H1 (cell line): Measurements from ENCODE around the gene CHCHD3. TPM values are rescaled to one million over a fixed set of nuclear protein-coding genes. Genes with fewer than 3 reads are reported as not detected.

Experiments
- CTCF ChIA-PET: fragments of 300-600 bp; sonication (Branson Sonifier 250); formaldehyde crosslinking; loops from one replicate; lab custom pipeline; 2021; ENCODE audit not compliant: partially characterized antibody; lab: Charles Lee
- POLR2A ChIA-PET: fragments of 300-600 bp; sonication (Branson Sonifier 250); formaldehyde crosslinking; loops from one replicate; lab custom pipeline; 2021; ENCODE audit warnings: inconsistent platforms; ENCODE audit not compliant: partially characterized antibody; lab: Charles Lee
- DNase-seq, 2 experiments: peaks; one replicate each; pipeline versions ENCODE4 v3.0.0 to v3.0.0-alpha.2; 2010 to 2022; ENCODE audit warnings: low spot score in 2 of 2, low read depth in 1 of 2, mixed read lengths in 1 of 2
- FAIRE-seq: peaks from 2 replicates; lab custom pipeline; 2011; peaks lifted over from hg19 to GRCh38; lab: Jason Lieb, UNC
- H2AFZ ChIP-seq: 2 replicates; pipeline ENCODE4 v1.8.1; 2012; ENCODE audit warnings: low read length, inconsistent platforms
- H2AK5ac ChIP-seq: 2 replicates; pipeline ENCODE4 v1.6.1; 2013; ENCODE audit warnings: low read depth, low read length
- H2BK120ac ChIP-seq: replicated peaks from 2 replicates; pipeline ENCODE3; 2013; ENCODE audit warnings: low read depth, low read length, inconsistent platforms
- H2BK12ac ChIP-seq: 2 replicates; pipeline ENCODE4 v1.6.1; 2013; ENCODE audit warnings: low read depth, low read length
- H2BK15ac ChIP-seq: 2 replicates; pipeline ENCODE4 v1.6.1; 2013; ENCODE audit warnings: low read length
- H2BK20ac ChIP-seq: 2 replicates; pipeline ENCODE4 v1.6.1; 2013; ENCODE audit warnings: low read length
- H2BK5ac ChIP-seq: 2 replicates; pipeline ENCODE4 v1.6.1; 2013; ENCODE audit warnings: low read depth, low read length
- H3K14ac ChIP-seq: 2 replicates; pipeline ENCODE4 v1.6.1; 2013; ENCODE audit warnings: inconsistent platforms; ENCODE audit not compliant: insufficient read length
- H3K18ac ChIP-seq: 2 replicates; pipeline ENCODE4 v1.6.1; 2013; ENCODE audit warnings: low read length; ENCODE audit errors: extremely low read depth
- H3K23ac ChIP-seq: 2 replicates; pipeline ENCODE4 v1.6.1; 2013; ENCODE audit warnings: inconsistent platforms; ENCODE audit not compliant: insufficient read length
- H3K23me2 ChIP-seq: 2 replicates; pipeline ENCODE4 v1.6.1; 2013; ENCODE audit warnings: low read depth, low read length
- H3K27ac ChIP-seq: 2 replicates; pipeline ENCODE4 v1.6.1; 2011; ENCODE audit warnings: low read depth, low read length, inconsistent platforms
- H3K27me3 ChIP-seq, 4 experiments: replicated peaks in 1 of 4; 1 replicate in 1 of 4; 2 replicates in 3 of 4; pipeline versions ENCODE4 v1.6.1 to v1.8.1; 2011 to 2013; ENCODE audit warnings: low read length in 3 of 4, mild to moderate bottlenecking in 3 of 4, inconsistent platforms in 2 of 4, mixed read lengths in 2 of 4, moderate library complexity in 1 of 4; ENCODE audit not compliant: control insufficient read depth in 3 of 4, insufficient read depth in 3 of 4; ENCODE audit errors: extremely low read depth in 1 of 4
- H3K36me3 ChIP-seq, 4 experiments: 2 replicates each; pipeline versions ENCODE4 v1.6.1 to v1.8.1; 2011 to 2013; ENCODE audit warnings: mild to moderate bottlenecking in 4 of 4, low read length in 3 of 4, moderate library complexity in 2 of 4, control low read depth in 1 of 4, inconsistent platforms in 1 of 4; ENCODE audit not compliant: insufficient read depth in 4 of 4, control insufficient read depth in 2 of 4
- H3K4ac ChIP-seq: replicated peaks from 2 replicates; pipeline ENCODE3; 2013; ENCODE audit warnings: low read length, low read depth, mixed read lengths, inconsistent platforms; ENCODE audit not compliant: insufficient read length
- H3K4me1 ChIP-seq, 4 experiments: replicated peaks in 1 of 4; 1 replicate in 1 of 4; 2 replicates in 3 of 4; pipeline versions ENCODE4 v1.6.1 to v1.8.1; 2011 to 2013; ENCODE audit warnings: low read length in 3 of 4, inconsistent platforms in 2 of 4, mixed read lengths in 1 of 4; ENCODE audit not compliant: insufficient read depth in 4 of 4, control insufficient read depth in 3 of 4
- H3K4me2 ChIP-seq, 2 experiments: 2 replicates each; pipeline versions ENCODE4 v1.6.1 to v1.8.1; 2011 to 2013; ENCODE audit warnings: low read depth in 2 of 2, low read length in 2 of 2, control low read depth in 1 of 2, inconsistent platforms in 1 of 2, mild to moderate bottlenecking in 1 of 2; ENCODE audit not compliant: insufficient read depth in 1 of 2
- H3K4me3 ChIP-seq, 4 experiments: fragments of 200-600, 300-600 bp in 1 of 4; sonication (generic), shearing (Covaris generic), sonication (Bioruptor Twin) in 1 of 4; 2 replicates each; pipeline versions ENCODE4 v1.5.1 to v1.8.1; 2011 to 2016; ENCODE audit warnings: low read length in 4 of 4, low read depth in 3 of 4, control low read depth in 2 of 4, inconsistent platforms in 2 of 4, mild to moderate bottlenecking in 2 of 4, mixed read lengths in 1 of 4, moderate library complexity in 1 of 4; ENCODE audit not compliant: insufficient read depth in 2 of 4; ENCODE audit errors: extremely low read depth in 1 of 4
- H3K56ac ChIP-seq: replicated peaks from 2 replicates; pipeline ENCODE3; 2013; ENCODE audit warnings: low read depth, mild to moderate bottlenecking, mixed read lengths, low read length, inconsistent platforms; ENCODE audit not compliant: insufficient read length
- H3K79me1 ChIP-seq: 2 replicates; pipeline ENCODE4 v1.6.1; 2013; ENCODE audit warnings: low read depth, low read length, control low read depth
- H3K79me2 ChIP-seq, 2 experiments: 2 replicates each; pipeline versions ENCODE4 v1.6.1 to v1.8.1; 2012 to 2013; ENCODE audit warnings: low read length in 2 of 2, mild to moderate bottlenecking in 2 of 2, inconsistent platforms in 1 of 2; ENCODE audit not compliant: insufficient read depth in 2 of 2, control insufficient read depth in 1 of 2
- H3K9ac ChIP-seq, 4 experiments: replicated peaks in 1 of 4; 1 replicate in 1 of 4; 2 replicates in 3 of 4; pipeline versions ENCODE4 v1.6.1 to v1.8.1; 2011 to 2013; ENCODE audit warnings: low read depth in 3 of 4, low read length in 3 of 4, control low read depth in 2 of 4, mild to moderate bottlenecking in 2 of 4, moderate library complexity in 2 of 4, inconsistent platforms in 1 of 4; ENCODE audit errors: extremely low read depth in 1 of 4
- H3K9me3 ChIP-seq, 2 experiments: 2 replicates each; pipeline versions ENCODE4 v1.6.1 to v1.8.1; 2012 to 2013; ENCODE audit warnings: mild to moderate bottlenecking in 2 of 2, moderate library complexity in 2 of 2, control low read depth in 1 of 2, inconsistent platforms in 1 of 2, low read depth in 1 of 2, low read length in 1 of 2, mixed read lengths in 1 of 2; ENCODE audit not compliant: insufficient read depth in 2 of 2
- H4K20me1 ChIP-seq, 2 experiments: replicated peaks in 1 of 2; 2 replicates each; pipeline versions ENCODE3 to v1.8.1; 2011 to 2013; ENCODE audit warnings: inconsistent platforms in 2 of 2, low read length in 2 of 2, mild to moderate bottlenecking in 1 of 2; ENCODE audit not compliant: insufficient read depth in 2 of 2, control insufficient read depth in 1 of 2
- H4K5ac ChIP-seq: 2 replicates; pipeline ENCODE4 v1.6.1; 2013; ENCODE audit warnings: low read length, low read depth, mixed read lengths, inconsistent platforms; ENCODE audit not compliant: insufficient read length
- H4K8ac ChIP-seq: 2 replicates; pipeline ENCODE4 v1.8.0; 2013; ENCODE audit warnings: mild to moderate bottlenecking, moderate library complexity, low read length, inconsistent platforms; ENCODE audit not compliant: insufficient read depth; ENCODE audit errors: extremely low read depth
- H4K91ac ChIP-seq: replicated peaks from 2 replicates; pipeline ENCODE3; 2013; ENCODE audit warnings: low read length, mixed read lengths, inconsistent platforms; ENCODE audit not compliant: insufficient read length
- CTBP2 ChIP-seq: IDR thresholded peaks from 2 replicates; pipeline ENCODE4 v1.7.0; 2011; ENCODE audit warnings: borderline replicate concordance, mild to moderate bottlenecking, moderate library complexity, mixed read lengths, low read length; ENCODE audit not compliant: insufficient read depth, insufficient read length
- GABPA ChIP-seq: IDR thresholded peaks from 2 replicates; pipeline ENCODE4 v1.6.1; 2011; ENCODE audit warnings: mild to moderate bottlenecking, low read length, moderate library complexity, borderline replicate concordance; ENCODE audit not compliant: insufficient read depth
- GTF2F1 ChIP-seq: IDR thresholded peaks from 2 replicates; pipeline ENCODE4 v1.6.1; 2012; ENCODE audit warnings: low read depth, low read length, improper control_type of control experiment, borderline replicate concordance
- KDM5A ChIP-seq: fragments of 200-600 bp; IDR thresholded peaks from 2 replicates; pipeline ENCODE4 v1.7.1; 2012; ENCODE audit warnings: mild to moderate bottlenecking, low read length, inconsistent platforms, mixed read lengths
- NANOG ChIP-seq: IDR thresholded peaks from 2 replicates; pipeline ENCODE4 v1.6.1; 2011; ENCODE audit warnings: low read length, low read depth, mild to moderate bottlenecking, inconsistent platforms; ENCODE audit not compliant: insufficient read depth, poor library complexity, severe bottlenecking
- NRF1 ChIP-seq: IDR thresholded peaks from 2 replicates; pipeline ENCODE4 v1.6.1; 2011; ENCODE audit warnings: mild to moderate bottlenecking, low read depth, low read length, improper control_type of control experiment
- PHF8 ChIP-seq: fragments of 200-600 bp; sonication (generic); conservative IDR thresholded peaks from 2 replicates; pipeline ENCODE4 v1.7.1; 2012; ENCODE audit warnings: low read depth, mild to moderate bottlenecking, inconsistent platforms, low read length, moderate library complexity
- POLR2A ChIP-seq, 2 experiments: IDR thresholded peaks; 1 replicate in 1 of 2; 2 replicates in 1 of 2; pipeline ENCODE4 v1.6.1; 2011; ENCODE audit warnings: low read depth in 2 of 2, low read length in 2 of 2, mild to moderate bottlenecking in 2 of 2; ENCODE audit errors: control extremely low read depth in 1 of 2
- POU5F1 ChIP-seq: IDR thresholded peaks from 2 replicates; pipeline ENCODE4 v1.6.1; 2011; ENCODE audit warnings: low read depth, mild to moderate bottlenecking, low read length, moderate library complexity
- RBBP5 ChIP-seq: IDR thresholded peaks from 2 replicates; pipeline ENCODE4 v1.7.1; 2012; ENCODE audit warnings: low read depth, mild to moderate bottlenecking, inconsistent platforms, low read length, moderate library complexity, borderline replicate concordance
- RXRA ChIP-seq: IDR thresholded peaks from 2 replicates; pipeline ENCODE4 v1.6.1; 2011; ENCODE audit warnings: low read depth, mild to moderate bottlenecking, low read length, moderate library complexity; ENCODE audit not compliant: insufficient read depth
- SP1 ChIP-seq: IDR thresholded peaks from 2 replicates; pipeline ENCODE4 v1.6.1; 2011; ENCODE audit warnings: low read depth, low read length
- SP2 ChIP-seq: IDR thresholded peaks from 2 replicates; pipeline ENCODE4 v1.6.1; 2012; ENCODE audit warnings: mild to moderate bottlenecking, low read length, inconsistent platforms
- SRF ChIP-seq: IDR thresholded peaks from 2 replicates; pipeline ENCODE4 v1.6.1; 2011; ENCODE audit warnings: mild to moderate bottlenecking, low read depth, low read length, moderate library complexity
- TAF7 ChIP-seq: optimal IDR thresholded peaks from 2 replicates; pipeline ENCODE3; 2011; ENCODE audit warnings: low read depth, mild to moderate bottlenecking, inconsistent platforms, low read length, moderate library complexity, borderline replicate concordance
- WGBS, 2 experiments: shearing (Covaris generic) in 1 of 2; methylation state at CpG; one replicate each; pipeline versions ENCODE4 v1.1.6 to v1.1.7; 2013 to 2015; ENCODE audit warnings: low lambda C conversion rate in 2 of 2, mixed read lengths in 2 of 2, inconsistent platforms in 1 of 2, low coverage in 1 of 2, missing lambda C conversion rate in 1 of 2; ENCODE audit not compliant: insufficient replicate concordance in 2 of 2, insufficient coverage in 1 of 2, insufficient read length in 1 of 2; ENCODE audit errors: extremely low coverage in 1 of 2, missing lambda C conversion rate in 1 of 2; 5-methylcytosine and 5-hydroxymethylcytosine counted together
- polyA plus RNA-seq, 7 experiments: library from polyadenylated mRNA; depleted of rRNA in 3 of 7; stranded (reverse) in 5 of 7; unstranded in 2 of 7; fragments of >200 nt in 5 of 7; fragments of 200-250 nt in 2 of 7; gene quantifications; 1 replicate in 5 of 7; 2 replicates in 1 of 7; 4 replicates in 1 of 7; pipeline versions ENCODE4 v1.2.1 to v1.2.3, GENCODE V29; 2011 to 2013; ENCODE audit warnings: missing spikeins in 2 of 7, mixed read lengths in 2 of 7
- total RNA-seq: library from RNA; stranded (reverse); fragmentation: NEBNext Ultra II Directional; extraction: Animal tissue kit (Norgen Biotek cat#: 25700); gene quantifications from 2 replicates; pipeline ENCODE4 v1.2.1, GENCODE V29; 2021

The CHCHD3 gene
- total and polyA plus RNA-seq, 2 of the 8 experiments (the other 6 are each of a cell fraction or from before 2014, with no cell fraction given): 42.9 to 137 TPM

- H2BK12ac ChIP-seq: no peak overlapping the region
- H3K18ac ChIP-seq: no peak overlapping the region
- no peak overlapping the region for H2BK120ac ChIP-seq
- CTCF ChIA-PET: interaction anchor here (0.6 to 1.0 kb wide), 2 partner anchors 363 to 378 kb away, joined by 3 to 7 read pairs; no protein-coding TSS in a partner anchor
- no peaks in the 10 kb centered on the region for H3K9me3 ChIP-seq
- TF ChIP-seq RBBP5 (no peak), KDM5A (no peak), POU5F1 (no peak), SRF (no peak), GABPA (no peak), GTF2F1 (no peak), CTBP2 (no peak), POLR2A (IDR thresholded peaks at IDR 0.05; ENCODE audit: control extremely low read depth in 1 of 2, low read depth in 2 of 2, low read length in 2 of 2) (no peak), NANOG (no peak), TAF7 (no peak), SP2 (no peak), RXRA (no peak), NRF1 (no peak), PHF8 (no peak), SP1 (no peak)
- peaks cover 0 to 4% (median 2%) of the 10 kb centered on the region in 4 experiments; a peak in 1 of 8 replicates for H3K36me3 ChIP-seq
- H3K56ac ChIP-seq: no peak overlapping the region
- peaks cover 9% of the 10 kb centered on the region for H3K79me1 ChIP-seq
- H3K23me2 ChIP-seq: peaks cover 3% of the 10 kb centered on the region
- no peak overlapping the region for H2AFZ ChIP-seq
- H3K9ac ChIP-seq: no peak overlapping the region; a peak in 1 of 7 replicates
- H3K4me3 ChIP-seq: no peak overlapping the region
- H3K4me1 ChIP-seq: peaks cover 1 to 15% (median 9%) of the 10 kb centered on the region in 4 experiments; a peak in 4 of 7 replicates
- H4K5ac ChIP-seq: no peak overlapping the region
- H4K8ac ChIP-seq: no peak overlapping the region
- no peaks in the 10 kb centered on the region for H3K27me3 ChIP-seq
- peaks cover 29 to 99% of the 10 kb centered on the region in 2 experiments for H3K79me2 ChIP-seq
- H2BK5ac ChIP-seq: no peak overlapping the region
- FAIRE-seq (no peak), DNase-seq (no peak)
- 95% methylated on average over 2 of the region's 2 CpGs; no CpG with 5 or more reads in 1 of the 2 experiments for WGBS, 2 experiments
- no peak overlapping the region for H3K4me2 ChIP-seq
- H3K14ac ChIP-seq: no peak overlapping the region
- peaks cover 8 to 18% of the 10 kb centered on the region in 2 experiments for H4K20me1 ChIP-seq
- no peak overlapping the region for H3K4ac ChIP-seq
- no peak overlapping the region for H2BK15ac ChIP-seq
- H3K27ac ChIP-seq: no peak overlapping the region
- no peak overlapping the region for H2AK5ac ChIP-seq
- POLR2A ChIA-PET: interaction anchor here (1.2 kb wide), 1 partner anchor 10 kb away, joined by 3 read pairs; no protein-coding TSS in a partner anchor
- H2BK20ac ChIP-seq: no peak overlapping the region
- H3K23ac ChIP-seq: no peak overlapping the region
- H4K91ac ChIP-seq: no peak overlapping the region
Observed at GRCh38 chr7:133076142-133076541, 5.7 kb downstream of the CHCHD3 start.
